NCI-H1694 treated with DMSO at 0.1 percent for 48 hours (cell line): ENCODE measurements around the gene NR2C2AP.
"Not testable (repeated sequence)": the region's sequence is repeated elsewhere in the genome, so short reads cannot be mapped to it uniquely, and the experiment has no call there.

Source experiments
- DNase-seq: peaks from one replicate; lab custom pipeline; 2025; lab: John Stamatoyannopoulos, UW

NR2C2AP gene, protein sequence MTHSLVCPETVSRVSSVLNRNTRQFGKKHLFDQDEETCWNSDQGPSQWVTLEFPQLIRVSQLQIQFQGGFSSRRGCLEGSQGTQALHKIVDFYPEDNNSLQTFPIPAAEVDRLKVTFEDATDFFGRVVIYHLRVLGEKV

DNA sequence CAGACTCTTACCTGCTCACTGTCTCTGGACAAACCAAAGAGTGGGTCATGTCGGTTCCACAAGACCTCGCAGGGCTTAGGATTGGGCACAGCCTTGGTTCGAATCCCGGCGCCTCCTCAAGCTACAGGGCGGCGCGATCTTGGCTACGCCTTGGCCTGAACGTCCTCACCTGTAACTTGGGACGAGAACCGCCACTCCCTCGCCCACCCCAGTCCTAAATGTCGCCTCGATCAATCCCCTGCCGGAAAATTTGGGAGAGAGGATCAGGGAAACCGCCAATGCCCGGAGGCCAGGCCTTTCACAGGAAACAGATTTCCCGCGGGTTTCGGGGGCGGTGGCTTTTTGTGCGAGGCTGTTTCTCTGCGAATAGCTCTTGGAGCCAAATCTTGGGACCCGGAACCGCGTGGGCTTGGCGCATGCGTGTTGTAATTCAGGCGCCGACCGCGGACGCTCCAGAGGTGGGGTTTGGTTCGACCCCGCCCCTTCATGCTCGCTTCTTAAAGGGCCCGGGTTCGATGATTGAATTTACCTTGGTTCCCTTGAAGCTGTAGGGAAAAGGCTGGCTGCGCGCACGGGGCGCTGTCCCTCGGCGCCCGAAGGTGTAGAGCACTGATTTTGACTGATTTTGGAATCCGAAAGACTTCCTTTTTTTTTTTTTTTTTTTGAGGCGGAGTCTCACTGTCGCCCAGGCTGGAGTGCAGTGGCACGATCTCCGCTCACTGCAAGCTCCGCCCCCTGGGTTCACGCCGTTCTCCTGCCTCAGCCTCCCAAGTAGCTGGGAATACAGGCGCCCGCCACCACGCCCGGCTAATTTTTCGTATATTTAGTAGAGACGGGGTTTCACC lies at the start of gene NR2C2AP:
NR2C2AP (minus strand) TSS at position 403 of the 845 bp plus-strand sequence; CDS start at position 49, 354 bp downstream.
- DNase-seq = peak; percentile 92

DNA sequence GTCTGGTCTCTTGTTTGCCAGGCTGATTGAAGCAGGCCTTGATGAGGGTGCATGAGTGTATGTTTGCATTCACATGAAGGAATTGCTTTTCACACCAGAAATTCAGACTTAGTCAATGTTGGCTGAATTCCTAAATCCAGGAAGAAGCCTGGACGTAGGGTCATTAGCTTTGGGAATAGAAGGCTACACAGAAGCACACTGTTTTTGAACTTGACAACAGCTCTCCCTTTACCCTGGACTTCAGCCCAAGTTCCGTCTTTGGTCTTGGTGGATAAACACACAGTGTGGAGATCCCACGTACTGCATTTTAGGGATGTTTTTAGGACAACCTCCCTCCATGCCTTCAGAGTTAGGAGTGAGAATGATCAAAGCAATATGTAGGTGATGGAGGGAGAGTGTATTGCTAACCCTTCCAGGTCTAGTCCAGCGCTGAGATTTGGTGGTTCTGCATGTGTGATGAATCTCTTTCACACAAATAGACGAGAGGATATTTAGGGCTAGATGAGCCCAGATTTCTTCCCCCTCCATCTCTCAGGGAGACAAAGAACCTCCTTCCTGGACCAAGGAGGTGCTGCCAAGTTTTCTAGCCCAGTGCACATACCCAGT lies 47.1 kb upstream of the NR2C2AP start:
- no peak for DNase-seq

DNA sequence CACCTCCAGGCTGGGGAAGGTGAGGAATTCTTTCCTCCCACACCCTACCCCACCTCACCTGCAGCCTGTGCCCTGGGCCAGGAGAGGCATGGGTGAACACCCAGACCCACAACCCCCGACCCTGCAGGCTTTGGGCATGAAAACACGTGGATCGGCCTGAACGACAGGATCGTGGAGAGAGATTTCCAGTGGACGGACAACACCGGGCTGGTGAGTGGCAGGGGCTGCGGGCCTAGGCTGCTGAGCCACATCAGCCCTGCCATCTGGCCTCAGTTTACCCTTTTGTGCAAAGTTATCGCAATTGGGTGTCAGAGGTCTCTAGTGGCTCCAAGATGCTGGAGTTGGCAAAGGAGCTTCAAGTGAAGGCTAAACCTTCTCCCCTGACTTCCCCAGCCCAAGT lies 37.3 kb upstream of the NR2C2AP start:
- DNase-seq = no peak

DNA sequence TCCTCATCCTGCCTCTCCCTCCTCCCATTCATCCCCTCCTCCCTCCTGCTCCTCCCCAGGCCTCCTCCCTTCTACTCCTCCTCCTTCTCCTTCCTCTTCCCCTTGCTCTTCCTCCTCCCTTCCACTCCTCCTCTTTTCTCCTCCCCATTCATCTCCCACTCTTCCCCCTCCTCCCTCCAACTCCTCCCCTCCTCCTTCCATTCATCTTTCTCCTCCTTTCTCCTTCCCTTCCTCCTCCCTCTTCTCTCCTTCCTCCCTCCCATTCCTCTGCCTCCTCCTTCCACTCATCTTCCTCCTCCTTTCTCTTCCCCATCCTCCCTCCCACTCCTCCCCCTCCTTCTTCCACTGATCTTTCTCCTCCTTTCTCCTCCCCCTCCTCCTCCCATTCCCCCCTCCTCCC lies 36.5 kb upstream of the NR2C2AP start:
- no peak for DNase-seq

DNA sequence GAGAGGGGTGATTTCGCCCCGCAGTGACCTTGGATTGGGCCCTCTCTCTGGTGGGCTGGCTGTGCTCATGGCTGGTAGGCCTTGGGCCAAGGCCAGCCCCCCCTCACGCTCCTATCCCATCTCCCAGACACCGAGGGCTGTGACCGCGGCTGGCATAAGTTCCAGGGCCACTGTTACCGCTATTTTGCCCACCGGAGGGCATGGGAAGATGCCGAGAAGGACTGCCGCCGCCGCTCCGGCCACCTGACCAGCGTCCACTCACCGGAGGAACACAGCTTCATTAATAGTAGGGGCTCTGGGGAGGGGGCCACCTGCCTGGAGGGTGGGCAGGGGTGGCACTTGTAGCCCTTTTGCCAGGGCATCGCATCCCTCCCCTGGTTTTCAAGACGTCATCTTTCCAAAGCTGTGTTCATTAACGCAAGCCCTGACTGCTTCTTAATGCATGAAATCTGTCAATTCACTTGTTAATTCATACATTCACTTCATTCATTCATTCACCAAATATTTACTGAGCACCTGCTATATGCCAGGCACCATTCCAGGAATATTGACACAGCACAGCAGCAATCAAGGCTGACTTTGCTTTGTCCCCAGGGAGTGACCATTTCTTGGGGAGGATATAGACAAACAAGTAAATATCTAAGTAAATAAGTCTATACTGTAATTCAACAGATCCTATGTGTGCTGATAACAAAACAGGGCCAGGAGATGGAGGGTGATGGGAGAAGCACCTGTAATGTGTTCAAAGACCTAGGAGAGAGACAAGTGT lies 35.1 kb upstream of the NR2C2AP start:
- DNase-seq = no peak

DNA sequence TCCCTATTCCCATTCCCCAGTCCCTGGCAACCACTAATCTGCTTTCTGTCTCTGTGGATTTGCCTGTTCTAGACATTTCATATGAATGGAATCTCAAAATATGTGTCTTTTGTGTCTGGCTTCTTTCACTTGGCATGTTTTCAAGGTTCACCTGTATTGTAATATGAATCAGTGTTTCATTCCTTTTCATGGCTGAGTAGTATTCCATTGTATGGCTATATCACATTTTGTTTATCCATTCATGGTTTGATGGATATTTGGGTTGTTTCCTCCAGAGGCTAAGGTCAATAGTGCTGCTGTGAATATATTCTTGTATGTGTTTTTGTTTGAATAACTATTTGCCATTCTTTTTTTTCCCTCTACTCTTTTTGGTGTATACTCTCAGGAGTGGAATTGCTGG lies 33.0 kb upstream of the NR2C2AP start:
- DNase-seq = no peak

DNA sequence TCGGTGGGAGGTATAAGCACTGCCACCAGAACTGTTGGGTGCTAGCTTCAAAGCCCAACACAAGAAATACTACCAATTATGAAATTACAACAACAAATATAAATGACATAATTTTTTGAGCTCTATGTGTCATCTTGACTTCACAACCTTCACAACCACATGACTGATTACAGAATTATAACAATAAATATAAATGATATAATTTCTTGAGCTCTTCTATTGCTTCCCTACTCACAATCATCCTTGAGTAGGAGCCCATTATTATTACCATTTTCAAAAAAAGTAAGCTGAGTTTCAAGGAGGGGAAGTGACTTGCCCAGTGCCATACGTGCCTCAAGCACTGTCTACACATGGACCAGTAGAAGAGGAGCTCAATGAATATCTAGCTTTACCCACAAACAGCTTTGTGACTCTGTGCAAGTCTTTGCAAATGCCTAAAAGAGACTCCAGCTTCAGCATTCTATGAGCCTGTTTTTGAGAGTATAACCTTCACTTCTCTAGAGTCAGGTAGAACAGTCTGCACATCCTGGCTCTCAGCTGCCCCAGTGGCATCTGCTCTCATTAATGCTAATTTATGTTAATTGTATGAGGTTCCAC lies 31.1 kb upstream of the NR2C2AP start:
- DNase-seq = no peak

DNA sequence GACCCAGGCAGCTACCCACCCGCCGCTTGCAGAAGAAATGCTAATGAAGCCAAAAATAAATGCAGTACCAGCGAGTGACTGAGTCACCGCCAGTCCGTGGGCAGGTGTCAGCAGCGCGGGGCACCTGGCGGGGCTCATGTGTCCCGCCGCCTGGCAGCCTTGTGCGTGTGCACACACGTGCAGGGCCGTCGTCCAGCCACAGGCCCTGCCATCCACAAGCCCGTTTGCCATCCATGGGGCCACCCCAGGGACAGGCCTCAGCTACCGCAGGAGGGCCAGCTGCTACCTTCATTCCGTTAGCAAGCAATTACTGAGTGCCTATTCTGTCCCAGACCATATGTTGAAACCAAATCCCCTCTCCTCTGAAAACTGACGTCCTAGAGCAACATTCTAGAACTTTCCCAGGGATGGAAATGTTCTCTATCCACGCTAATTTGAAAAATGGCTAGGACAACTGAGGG lies 29.1 kb upstream of the NR2C2AP start:
- DNase-seq = peak; percentile 23

DNA sequence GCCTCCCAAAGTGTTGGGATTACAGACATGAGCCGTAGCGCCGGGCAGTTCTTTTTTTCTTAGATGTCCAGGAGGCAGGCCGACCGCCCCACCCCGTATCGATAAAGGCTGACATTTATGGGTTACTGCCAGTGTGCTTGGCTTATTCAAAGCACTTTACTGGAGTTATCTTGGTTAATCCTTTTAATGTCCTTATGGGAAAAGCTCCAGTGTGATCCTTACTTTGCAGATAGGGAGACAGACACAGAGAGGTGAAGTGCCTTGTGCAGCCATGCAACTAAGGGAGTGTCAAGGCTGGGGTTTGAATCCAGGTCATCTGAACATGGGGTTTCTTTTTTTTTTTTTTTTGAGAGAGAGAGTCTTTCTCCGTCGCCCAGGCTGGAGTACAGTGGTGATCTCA lies 27.8 kb upstream of the NR2C2AP start:
- DNase-seq = no peak

DNA sequence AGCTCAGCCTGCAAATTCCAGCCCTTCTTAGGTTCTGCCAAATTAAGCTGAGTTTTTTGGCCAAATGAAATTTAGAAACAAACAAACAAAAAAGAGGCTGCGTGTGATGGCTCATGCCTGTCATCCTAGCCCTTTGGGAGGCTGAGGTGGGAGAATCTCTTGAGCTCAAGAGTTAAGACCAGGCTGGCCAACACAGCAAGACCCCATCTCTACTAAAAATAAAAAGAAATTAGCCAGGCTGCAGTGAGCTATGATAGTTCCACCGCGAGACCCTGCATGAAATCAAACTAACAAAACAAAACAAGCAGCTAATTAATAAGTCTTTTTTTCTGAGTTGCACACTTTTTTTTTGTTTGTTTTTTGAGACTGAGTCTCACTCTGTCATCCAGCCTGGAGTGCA lies 26.5 kb upstream of the NR2C2AP start:
- no peak for DNase-seq

DNA sequence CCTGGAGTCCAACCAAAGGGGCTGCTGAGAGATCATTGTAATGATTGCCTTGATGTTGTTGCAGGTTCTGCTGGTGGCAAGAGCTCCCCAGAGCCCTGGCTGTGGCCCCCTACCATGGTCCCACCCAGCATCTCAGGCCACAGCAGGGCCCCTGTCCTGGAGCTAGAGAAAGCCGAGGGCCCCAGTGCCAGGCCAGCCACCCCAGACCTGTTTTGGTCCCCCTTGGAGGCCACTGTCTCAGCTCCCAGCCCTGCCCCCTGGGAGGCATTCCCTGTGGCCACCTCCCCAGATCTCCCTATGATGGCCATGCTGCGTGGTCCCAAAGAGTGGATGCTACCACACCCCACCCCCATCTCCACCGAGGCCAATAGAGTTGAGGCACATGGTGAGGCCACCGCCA lies 24.0 kb upstream of the NR2C2AP start:
- no peak for DNase-seq

DNA sequence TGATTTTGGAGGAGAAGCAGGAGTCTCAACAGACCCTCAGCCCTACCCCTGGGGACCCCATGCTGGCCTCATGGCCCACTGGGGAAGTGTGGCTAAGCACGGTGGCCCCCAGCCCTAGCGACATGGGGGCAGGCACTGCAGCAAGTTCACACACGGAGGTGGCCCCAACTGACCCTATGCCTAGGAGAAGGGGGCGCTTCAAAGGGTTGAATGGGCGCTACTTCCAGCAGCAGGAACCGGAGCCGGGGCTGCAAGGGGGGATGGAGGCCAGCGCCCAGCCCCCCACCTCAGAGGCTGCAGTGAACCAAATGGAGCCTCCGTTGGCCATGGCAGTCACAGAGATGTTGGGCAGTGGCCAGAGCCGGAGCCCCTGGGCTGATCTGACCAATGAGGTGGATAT lies 23.4 kb upstream of the NR2C2AP start:
- no peak for DNase-seq

DNA sequence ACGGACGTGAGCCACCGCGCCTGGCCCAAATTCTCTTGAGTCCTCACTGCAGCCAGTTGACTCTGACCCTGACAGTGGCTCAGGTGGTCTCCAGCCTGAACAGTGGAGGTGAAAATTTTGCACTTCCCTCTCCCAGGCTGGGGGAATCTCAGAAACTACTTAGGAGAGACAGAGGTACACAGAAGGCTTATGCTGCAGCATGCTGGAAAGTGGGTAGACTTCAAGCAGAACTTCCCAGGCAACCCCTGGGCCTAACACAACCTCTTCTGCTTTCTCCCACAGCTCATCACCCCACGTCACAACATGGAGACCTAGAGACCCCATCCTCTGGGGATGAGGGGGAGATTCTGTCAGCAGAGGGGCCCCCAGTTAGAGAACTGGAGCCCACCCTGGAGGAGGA lies 23.0 kb upstream of the NR2C2AP start:
- no peak for DNase-seq

DNA sequence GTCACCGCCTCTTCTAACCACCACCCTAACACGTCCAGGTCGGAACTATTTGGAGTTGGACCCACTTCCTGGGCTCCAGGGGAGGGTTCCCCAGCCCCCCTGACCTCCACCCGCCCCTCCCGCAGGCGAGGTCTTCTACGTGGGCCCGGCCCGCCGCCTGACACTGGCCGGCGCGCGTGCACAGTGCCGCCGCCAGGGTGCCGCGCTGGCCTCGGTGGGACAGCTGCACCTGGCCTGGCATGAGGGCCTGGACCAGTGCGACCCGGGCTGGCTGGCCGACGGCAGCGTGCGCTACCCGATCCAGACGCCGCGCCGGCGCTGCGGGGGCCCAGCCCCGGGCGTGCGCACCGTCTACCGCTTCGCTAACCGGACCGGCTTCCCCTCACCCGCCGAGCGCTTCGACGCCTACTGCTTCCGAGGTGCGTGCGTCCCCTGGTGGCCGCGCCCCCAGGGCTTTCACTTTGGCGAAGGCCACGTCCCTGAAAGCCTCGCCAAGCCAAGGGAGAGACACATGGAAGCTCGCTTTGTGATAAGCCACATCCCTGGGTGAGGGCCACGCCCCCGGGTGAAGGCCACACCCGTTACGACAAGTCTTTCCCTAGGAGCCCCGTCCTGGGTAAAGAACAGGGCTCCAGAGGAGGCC lies 21.8 kb upstream of the NR2C2AP start:
- DNase-seq = no peak

DNA sequence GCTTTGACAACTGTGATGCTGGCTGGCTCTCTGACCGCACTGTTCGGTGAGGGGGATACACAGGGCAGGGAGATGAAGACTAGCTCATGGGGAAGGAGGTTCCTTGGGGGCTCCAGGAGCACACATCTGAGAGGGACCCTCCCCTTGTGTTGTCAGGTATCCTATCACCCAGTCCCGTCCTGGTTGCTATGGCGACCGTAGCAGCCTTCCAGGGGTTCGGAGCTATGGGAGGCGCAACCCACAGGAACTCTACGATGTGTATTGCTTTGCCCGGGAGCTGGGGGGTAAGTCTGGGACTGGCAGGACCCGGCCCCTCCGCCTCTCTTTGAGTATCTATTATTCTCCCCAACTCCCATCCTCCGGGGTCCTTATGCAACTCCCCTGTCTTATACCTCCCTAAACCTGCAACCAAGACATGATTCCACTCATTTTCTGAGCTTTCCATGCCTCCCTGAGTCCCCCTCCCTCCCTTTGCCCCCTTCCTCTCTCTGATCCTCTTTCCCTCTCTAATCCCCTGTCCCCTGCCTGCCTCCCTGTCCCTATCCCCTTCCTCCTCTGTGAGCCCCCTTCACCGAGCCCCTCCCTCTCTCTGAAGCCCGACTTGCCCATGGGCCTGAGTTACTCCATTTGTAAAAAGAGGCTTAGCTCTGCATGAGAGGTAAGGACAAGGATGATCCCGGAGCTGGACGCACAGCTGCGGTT lies 21.1 kb upstream of the NR2C2AP start:
- no peak for DNase-seq

DNA sequence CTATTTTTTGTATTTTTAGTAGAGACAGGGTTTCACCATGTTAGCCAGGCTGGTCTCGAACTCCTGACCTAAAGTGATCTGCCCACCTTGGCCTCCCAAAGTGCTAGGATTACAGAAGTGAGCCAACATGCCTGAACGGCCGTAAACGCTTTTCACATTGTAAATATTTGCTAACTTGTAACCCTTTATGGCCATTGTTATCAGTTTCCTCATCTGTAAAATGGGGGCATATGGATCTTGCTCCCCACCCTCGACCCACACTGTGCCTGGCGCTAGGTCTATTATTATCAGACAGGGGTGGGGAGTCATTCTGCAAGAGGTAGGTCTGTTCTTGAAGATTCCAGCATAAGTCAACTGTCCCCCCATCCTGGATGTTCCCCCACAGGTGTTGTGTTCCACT lies 20.4 kb upstream of the NR2C2AP start:
- DNase-seq = no peak

DNA sequence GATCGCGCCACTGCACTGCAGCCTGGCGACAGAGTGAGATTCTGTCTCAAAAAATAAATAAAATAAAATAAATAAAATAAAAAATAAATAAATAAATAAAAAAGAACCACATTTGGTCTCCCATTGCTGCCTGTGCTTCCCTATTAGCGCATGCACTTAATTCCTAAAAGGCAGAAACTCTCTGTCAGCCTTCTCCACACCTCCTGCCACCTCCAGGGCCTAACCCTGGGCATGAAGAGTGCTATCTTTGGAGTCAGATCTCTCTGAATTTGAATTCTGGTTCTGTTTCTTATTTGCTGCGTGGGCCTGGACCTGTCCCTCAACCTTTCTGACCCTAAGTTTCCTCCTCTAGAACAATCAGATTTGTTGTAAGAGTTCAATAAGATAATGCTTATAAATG lies 19.8 kb upstream of the NR2C2AP start:
- no peak for DNase-seq

DNA sequence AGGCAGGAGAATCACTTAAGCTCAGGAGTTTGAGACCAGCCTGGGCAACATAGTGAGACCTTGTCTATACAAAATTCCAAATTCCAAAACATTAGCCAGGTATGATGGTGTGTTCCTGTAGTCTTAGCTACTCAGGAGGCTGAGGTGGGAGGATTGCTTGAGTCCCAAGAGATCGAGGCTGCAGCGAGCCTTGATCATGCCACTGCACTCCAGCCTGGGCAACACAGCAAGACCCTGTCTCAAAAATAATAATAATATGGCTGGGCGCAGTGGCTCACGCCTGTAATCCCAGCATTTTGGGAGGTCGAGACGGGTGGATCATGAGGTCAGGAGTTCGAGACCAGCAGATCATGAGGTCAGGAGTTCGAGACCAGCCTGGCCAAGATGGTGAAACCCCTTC lies 17.8 kb upstream of the NR2C2AP start:
- DNase-seq = not testable (repeated sequence)

DNA sequence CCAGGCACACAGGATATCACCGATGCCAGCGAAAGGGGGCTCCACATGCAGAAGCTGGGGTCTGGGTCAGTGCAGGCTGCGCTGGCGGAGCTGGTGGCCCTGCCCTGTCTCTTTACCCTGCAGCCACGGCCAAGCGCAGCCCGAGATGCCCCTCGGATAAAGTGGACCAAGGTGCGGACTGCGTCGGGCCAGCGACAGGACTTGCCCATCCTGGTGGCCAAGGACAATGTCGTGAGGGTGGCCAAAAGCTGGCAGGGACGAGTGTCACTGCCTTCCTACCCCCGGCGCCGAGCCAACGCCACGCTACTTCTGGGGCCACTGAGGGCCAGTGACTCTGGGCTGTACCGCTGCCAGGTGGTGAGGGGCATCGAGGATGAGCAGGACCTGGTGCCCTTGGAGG lies 15.7 kb upstream of the NR2C2AP start:
- no peak for DNase-seq

DNA sequence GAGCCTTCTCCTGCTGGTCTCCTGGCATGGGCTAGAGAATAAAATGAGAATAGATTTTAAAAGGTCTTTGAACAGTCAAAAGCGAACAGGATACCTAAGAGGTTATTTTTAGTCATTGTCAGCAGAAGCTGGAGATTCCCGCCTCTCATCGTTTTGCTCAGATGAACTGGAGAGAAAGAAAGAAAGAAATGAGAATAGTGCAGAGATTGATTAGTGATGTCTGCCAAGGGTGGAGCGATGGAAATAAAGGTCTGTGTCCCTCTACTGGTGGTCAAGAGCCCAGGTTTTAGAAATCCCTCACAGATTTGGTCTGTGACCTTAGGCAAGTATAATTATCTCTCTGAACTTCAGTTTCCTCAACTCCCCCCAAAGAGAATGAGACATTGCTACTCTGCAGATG lies 13.9 kb upstream of the NR2C2AP start:
- no peak for DNase-seq

DNA sequence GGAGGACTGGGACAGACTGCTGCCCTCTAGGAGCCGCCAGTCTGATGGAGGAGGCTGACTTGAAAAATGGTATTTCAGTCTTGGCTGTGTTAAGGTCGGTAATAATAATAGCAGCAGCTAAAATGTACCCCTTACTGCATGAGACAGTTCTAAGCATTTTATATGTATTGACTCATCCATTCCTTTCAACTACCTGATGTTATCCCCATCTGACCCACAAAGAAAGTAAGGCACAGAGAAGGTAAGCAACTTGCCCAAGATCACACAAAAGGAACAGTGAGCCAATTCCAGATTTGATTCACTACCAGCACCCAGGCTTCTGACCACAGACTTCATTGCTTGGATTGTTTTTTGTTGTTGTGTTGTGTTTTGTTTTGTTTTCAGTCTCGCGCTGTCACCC lies 12.6 kb upstream of the NR2C2AP start:
- DNase-seq = no peak
